Epithelial cell of prostate (primary cell): Measurements from ENCODE around the gene SELENOS.
A peak's percentile ranks its signal among the peaks of the same experiment; 100 is the strongest.

Source experiments
- DNase-seq: peaks from one replicate; pipeline ENCODE4 v3.0.0-alpha.2; 2011; ENCODE audit warnings: low read depth, low spot score
- H3K27ac ChIP-seq: fragments of 450-650 bp; 2 replicates; pipeline ENCODE4 v1.5.1; 2017; ENCODE audit warnings: mild to moderate bottlenecking

SELENOS gene

GRCh38 chr15:101233651-101234280 lies 43.5 kb downstream of the SELENOS start:
- H3K27ac ChIP-seq = peak overlapping the region; percentile 54

GRCh38 chr15:101232677-101233076 lies 44.6 kb downstream of the SELENOS start:
- H3K27ac ChIP-seq = no peak overlapping the region
- no peak for DNase-seq

More at GRCh38 chr15:101233651-101234280, 43.5 kb downstream of the SELENOS start:
- no peak for DNase-seq

- no peak overlapping the region for H3K27ac ChIP-seq
These were observed 49.0 kb downstream of the SELENOS start for GRCh38 chr15:101228313-101228712.

GRCh38 chr15:101225658-101226057 lies 51.6 kb downstream of the SELENOS start:
- H3K27ac ChIP-seq = no peak overlapping the region
- DNase-seq = no peak

More at GRCh38 chr15:101228313-101228712, 49.0 kb downstream of the SELENOS start:
- DNase-seq = no peak
